ENCODE results near the gene PRG3.
"Not testable (repeated sequence)": the region's sequence is repeated elsewhere in the genome, so short reads cannot be mapped to it uniquely, and the experiment has no call there.

The PRG3 gene

GRCh38 chr11:57387289-57388030 lies 6.5 kb upstream of the PRG3 start:
- DNase-seq, result no peak

- no peak for DNase-seq
Observed at GRCh38 chr11:57386178-57386940, 5.4 kb upstream of the PRG3 start.

- DNase-seq, result no peak
Observed at GRCh38 chr11:57379732-57380131, 1.2 kb downstream of the PRG3 start.

GRCh38 chr11:57378186-57378585 lies 2.8 kb downstream of the PRG3 start:
- no peak for DNase-seq

GRCh38 chr11:57377107-57377506 lies 3.8 kb downstream of the PRG3 start:
- no peak for DNase-seq

GRCh38 chr11:57376095-57377090 lies 4.6 kb downstream of the PRG3 start:
- no peak for DNase-seq

- DNase-seq, result no peak
Observed at GRCh38 chr11:57375490-57375889, 5.5 kb downstream of the PRG3 start.

- DNase-seq, result no peak
Observed at GRCh38 chr11:57374966-57375365, 6.0 kb downstream of the PRG3 start.

GRCh38 chr11:57373146-57373545 lies 7.8 kb downstream of the PRG3 start:
- no peak for DNase-seq

GRCh38 chr11:57370941-57371340 lies 10.0 kb downstream of the PRG3 start:
- DNase-seq, result no peak

GRCh38 chr11:57370251-57370650 lies 10.7 kb downstream of the PRG3 start:
- DNase-seq, result no peak

- no peak for DNase-seq
Observed at GRCh38 chr11:57368845-57369232, 12.1 kb downstream of the PRG3 start.

- no peak for DNase-seq
Observed at GRCh38 chr11:57368106-57368844, 12.7 kb downstream of the PRG3 start.

- no peak for DNase-seq
Observed at GRCh38 chr11:57364851-57365660, 15.9 kb downstream of the PRG3 start.

GRCh38 chr11:57363131-57364080 lies 17.5 kb downstream of the PRG3 start:
- no peak for DNase-seq

- DNase-seq, result no peak
Observed at GRCh38 chr11:57361926-57362325, 19.0 kb downstream of the PRG3 start.

GRCh38 chr11:57361420-57361819 lies 19.5 kb downstream of the PRG3 start:
- DNase-seq, result not testable (repeated sequence)

GRCh38 chr11:57360991-57361390 lies 20.0 kb downstream of the PRG3 start:
- DNase-seq, result no peak

GRCh38 chr11:57359896-57360690 lies 20.9 kb downstream of the PRG3 start:
- DNase-seq, result no peak

Measured in stimulated activated CD4-positive, alpha-beta T cell treated with anti-CD3 and anti-CD28 coated beads, Interleukin-12 subunit alpha, Interleukin-12 subunit beta, amount 100 ng/mL, for 4 hours (primary cell).